ENCODE data around the gene UFD1. TPM values are rescaled to one million over a fixed set of nuclear protein-coding genes. Genes with fewer than 3 reads are reported as not detected.

The UFD1 gene
- total and polyA plus RNA-seq, 2 donors from 2014 or later = 56.2 to 67.8 TPM

- H3K27me3 ChIP-seq (ENCODE audit: control insufficient read depth, insufficient read depth, low read length) = no peaks in the 10 kb centered on the region
- no peaks in the 10 kb centered on the region for H3K36me3 ChIP-seq (ENCODE audit: control insufficient read depth in 2 of 3, insufficient read depth in 3 of 3, low read length in 3 of 3)
- H3K4me1 ChIP-seq (ENCODE audit: control insufficient read depth in 2 of 3, insufficient read depth in 2 of 3, low read depth in 1 of 3, low read length in 3 of 3) = peaks cover 0 to 8% (median 0%) of the 10 kb centered on the region in 3 donors
- H3K4me3 ChIP-seq (ENCODE audit: low read length in 3 of 3) = no peak overlapping the region
- H3K9ac ChIP-seq (ENCODE audit: low read length in 3 of 3) = no peak overlapping the region
- intact Hi-C loops (cut with DNase I) = no loop called here
- no peaks in the 10 kb centered on the region for H3K9me3 ChIP-seq (ENCODE audit: control insufficient read depth in 2 of 3, insufficient read depth in 1 of 3, low read length in 3 of 3)
- H3K27ac ChIP-seq (ENCODE audit: low read depth in 2 of 2, low read length in 2 of 2) = no peak overlapping the region
- FAIRE-seq (no peak), DNase-seq (no peak)
- TF ChIP-seq CTCF (IDR thresholded peaks at IDR 0.05; ENCODE audit: borderline replicate concordance, extremely low read depth, insufficient read depth) = no peak
Measured at GRCh38 chr22:19520007-19520406, 41.0 kb upstream of the UFD1 start.

DNA sequence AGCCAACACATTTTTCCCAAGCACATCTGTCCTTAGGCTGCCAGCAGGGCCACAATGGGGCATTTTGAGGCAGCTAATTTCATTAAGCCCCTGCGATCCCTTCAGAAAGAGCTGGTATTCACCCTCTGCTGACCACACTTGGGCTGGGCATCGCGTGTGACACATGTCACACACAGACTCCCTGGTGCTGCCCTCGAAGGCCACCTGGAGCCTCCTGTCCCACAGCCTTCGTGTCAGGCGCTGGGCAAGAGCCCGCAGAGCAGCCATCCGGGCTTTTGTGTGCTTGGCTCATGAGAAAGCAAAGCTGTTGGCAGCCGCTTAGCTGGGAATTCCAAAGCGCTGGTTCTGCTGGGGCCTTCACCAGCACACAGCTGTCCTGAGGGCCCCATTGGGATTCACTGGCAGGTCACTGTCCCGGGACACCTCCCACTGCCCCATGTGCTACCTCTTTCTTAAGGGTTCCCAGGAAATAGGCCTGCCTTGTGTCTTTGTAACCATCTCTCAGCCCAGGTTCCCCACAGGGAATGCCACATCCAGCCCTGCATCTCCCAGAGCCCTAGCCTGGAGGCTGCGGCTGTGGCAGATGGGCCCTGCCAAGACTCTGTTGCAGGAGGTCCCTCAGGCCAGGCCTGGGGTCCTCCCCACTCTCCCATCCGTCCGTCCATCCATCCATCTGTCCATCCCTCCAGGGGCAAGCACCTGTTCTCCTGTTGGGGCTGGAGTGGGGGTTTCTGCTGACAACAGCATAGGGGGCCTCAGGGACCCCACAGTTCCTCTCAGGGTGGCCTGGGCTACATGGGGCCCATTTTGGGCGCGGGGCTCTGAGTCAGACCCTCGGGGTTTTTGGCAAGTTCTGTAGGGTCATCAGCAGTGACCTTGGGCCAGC, 40.3 kb upstream of the UFD1 start:
- no peaks in the 10 kb centered on the region for H3K36me3 ChIP-seq (ENCODE audit: control insufficient read depth in 2 of 3, insufficient read depth in 3 of 3, low read length in 3 of 3)
- H3K9me3 ChIP-seq (ENCODE audit: control insufficient read depth in 2 of 3, insufficient read depth in 1 of 3, low read length in 3 of 3) = no peaks in the 10 kb centered on the region
- FAIRE-seq (no peak), DNase-seq (no peak)
- no peak overlapping the region for H3K27ac ChIP-seq (ENCODE audit: low read depth in 2 of 2, low read length in 2 of 2)
- no peak overlapping the region for H3K4me3 ChIP-seq (ENCODE audit: low read length in 3 of 3)
- intact Hi-C loops (cut with DNase I) = no loop called here
- peaks cover 0 to 8% (median 0%) of the 10 kb centered on the region in 3 donors for H3K4me1 ChIP-seq (ENCODE audit: control insufficient read depth in 2 of 3, insufficient read depth in 2 of 3, low read depth in 1 of 3, low read length in 3 of 3)
- no peaks in the 10 kb centered on the region for H3K27me3 ChIP-seq (ENCODE audit: control insufficient read depth, insufficient read depth, low read length)
- no peak for TF ChIP-seq CTCF (IDR thresholded peaks at IDR 0.05; ENCODE audit: borderline replicate concordance, extremely low read depth, insufficient read depth)
- H3K9ac ChIP-seq (ENCODE audit: low read length in 3 of 3) = no peak overlapping the region

GRCh38 chr22:19518635-19519034, 39.6 kb upstream of the UFD1 start:
- Histone ChIP-seq H3K4me1 (ENCODE audit: control insufficient read depth in 2 of 3, insufficient read depth in 2 of 3, low read depth in 1 of 3, low read length in 3 of 3) (peaks cover 0 to 4% (median 0%) of the 10 kb centered on the region in 3 donors), H3K36me3 (ENCODE audit: control insufficient read depth in 2 of 3, insufficient read depth in 3 of 3, low read length in 3 of 3) (no peaks in the 10 kb centered on the region), H3K9ac (ENCODE audit: low read length in 3 of 3) (no peak overlapping the region), H3K27me3 (ENCODE audit: control insufficient read depth, insufficient read depth, low read length) (no peaks in the 10 kb centered on the region), H3K4me3 (ENCODE audit: low read length in 3 of 3) (no peak overlapping the region), H3K27ac (ENCODE audit: low read depth in 2 of 2, low read length in 2 of 2) (no peak overlapping the region), H3K9me3 (ENCODE audit: control insufficient read depth in 2 of 3, insufficient read depth in 1 of 3, low read length in 3 of 3) (peaks cover 0 to 4% (median 2%) of the 10 kb centered on the region in 3 donors)
- FAIRE-seq (no peak), DNase-seq (peak in 4 of 5 donors; percentile 83 to 91 (median 88))
- no peak for TF ChIP-seq CTCF (IDR thresholded peaks at IDR 0.05; ENCODE audit: borderline replicate concordance, extremely low read depth, insufficient read depth)
- intact Hi-C loops (cut with DNase I) = no loop called here

All from kidney (tissue), 14 donors.